Measurements from ENCODE around the gene HDGFL2.

The HDGFL2 gene

DNA sequence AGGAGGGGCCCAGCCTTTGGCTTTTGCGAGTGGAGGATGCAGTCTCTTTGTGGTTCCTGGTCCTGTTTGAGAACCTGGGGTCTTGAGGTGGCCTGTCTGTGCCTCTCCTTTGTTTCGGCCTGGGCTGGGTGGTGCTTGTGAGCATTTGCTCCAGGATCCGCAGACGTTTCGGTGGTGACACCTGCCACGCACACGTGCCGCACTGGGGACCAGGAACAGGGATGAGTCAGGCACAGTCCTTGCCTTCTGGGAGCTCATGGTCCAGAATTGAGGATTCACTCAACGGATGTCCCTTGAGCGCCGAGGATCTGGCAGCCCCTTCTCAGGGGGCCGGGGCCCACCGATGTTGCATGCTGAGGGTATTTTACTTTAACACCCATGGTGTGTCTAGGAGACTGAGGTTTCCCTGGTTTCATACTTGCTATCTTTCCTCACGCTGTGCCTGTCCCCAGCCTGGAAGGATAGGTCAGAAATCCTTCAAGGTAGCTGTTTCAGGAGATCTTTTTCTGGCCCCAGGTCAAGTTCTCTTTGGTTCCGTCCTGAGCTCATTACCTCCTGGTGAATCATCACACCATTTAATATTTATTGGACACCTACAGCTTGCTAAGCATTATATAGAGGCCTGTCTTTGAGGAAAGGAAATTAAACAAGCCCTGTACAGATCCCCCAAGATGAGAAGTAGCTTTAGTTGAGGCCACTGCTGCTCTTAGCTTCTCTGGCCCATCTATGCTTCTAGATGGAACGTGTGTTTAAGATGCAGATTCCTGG is 5.1 kb downstream of the HDGFL2 start:
- Histone ChIP-seq H3K4me3 (ENCODE audit: low read depth in 1 of 2, low read length in 2 of 2) (no peak overlapping the region), H3K27me3 (ENCODE audit: low read depth, low read length) (no peaks in the 10 kb centered on the region), H3K27ac (ENCODE audit: low read length) (no peak overlapping the region), H3K36me3 (ENCODE audit: control insufficient read depth in 1 of 2, insufficient read depth in 2 of 2, low read length in 2 of 2) (peaks cover 0 to 32% of the 10 kb centered on the region in 2 donors), H3K4me1 (ENCODE audit: control insufficient read depth in 1 of 2, insufficient read depth in 2 of 2, low read length in 2 of 2) (peaks cover 0 to 24% of the 10 kb centered on the region in 2 donors), H3K9me3 (ENCODE audit: control insufficient read depth in 1 of 2, low read length in 2 of 2) (no peaks in the 10 kb centered on the region)

DNA sequence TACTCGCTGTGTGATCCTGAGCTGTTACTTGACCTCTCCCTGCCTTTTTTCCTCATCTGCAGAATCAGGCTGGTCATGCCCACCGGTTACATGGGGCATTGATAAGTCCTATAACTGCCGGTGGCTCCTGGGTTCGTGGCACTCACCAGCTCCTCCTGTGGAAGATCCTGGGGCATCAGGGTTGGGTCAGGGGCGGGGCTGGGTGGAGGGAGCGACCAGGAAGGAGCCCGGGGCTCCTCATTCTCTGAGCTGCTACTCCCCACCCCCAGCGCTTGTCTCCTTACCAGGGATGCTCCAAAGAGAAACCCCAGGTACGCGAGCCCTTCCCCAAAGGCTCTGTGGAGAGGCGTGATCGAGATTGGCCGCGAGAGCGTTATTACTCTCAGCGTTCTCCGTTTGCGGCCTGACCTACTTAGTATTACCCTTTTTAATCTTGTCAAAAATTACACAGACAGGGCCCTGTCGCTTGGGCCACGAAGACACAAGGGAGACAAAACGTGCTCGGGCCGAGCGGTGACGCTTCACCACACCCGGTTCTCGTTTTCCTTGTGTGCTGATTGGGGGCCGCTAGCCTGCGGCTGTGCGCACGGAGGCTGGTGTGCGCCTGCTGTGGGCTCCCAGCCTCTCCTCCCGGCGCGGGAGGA is 10.7 kb downstream of the HDGFL2 start:
- no peaks in the 10 kb centered on the region for H3K4me1 ChIP-seq (ENCODE audit: control insufficient read depth in 1 of 2, insufficient read depth in 2 of 2, low read length in 2 of 2)
- H3K9me3 ChIP-seq (ENCODE audit: control insufficient read depth in 1 of 2, low read length in 2 of 2), result no peaks in the 10 kb centered on the region
- H3K36me3 ChIP-seq (ENCODE audit: control insufficient read depth in 1 of 2, insufficient read depth in 2 of 2, low read length in 2 of 2), result peaks cover 0 to 34% of the 10 kb centered on the region in 2 donors
- H3K4me3 ChIP-seq (ENCODE audit: low read depth in 1 of 2, low read length in 2 of 2), result no peak overlapping the region
- no peaks in the 10 kb centered on the region for H3K27me3 ChIP-seq (ENCODE audit: low read depth, low read length)
- no peak overlapping the region for H3K27ac ChIP-seq (ENCODE audit: low read length)

DNA sequence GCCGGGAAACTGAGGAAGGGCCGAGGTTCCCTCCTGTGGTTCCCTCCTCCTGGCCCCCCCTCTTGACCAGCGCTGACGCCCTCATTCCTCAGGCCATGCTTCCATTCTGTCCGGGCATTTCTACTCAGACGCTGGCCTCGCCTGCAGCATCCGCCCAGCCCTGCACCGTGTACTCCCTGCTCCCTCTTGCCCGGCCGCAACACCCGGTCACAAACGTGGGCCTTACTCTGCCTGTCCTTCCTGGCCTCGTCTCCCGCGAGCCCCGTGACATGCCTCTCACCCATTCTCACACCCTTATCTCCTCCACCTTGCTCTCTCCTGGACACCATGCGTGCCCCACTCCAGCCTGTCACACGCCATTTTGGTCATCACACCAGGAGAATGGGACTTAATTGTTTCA is 11.3 kb downstream of the HDGFL2 start:
- Histone ChIP-seq H3K4me1 (ENCODE audit: control insufficient read depth in 1 of 2, insufficient read depth in 2 of 2, low read length in 2 of 2) (no peaks in the 10 kb centered on the region), H3K36me3 (ENCODE audit: control insufficient read depth in 1 of 2, insufficient read depth in 2 of 2, low read length in 2 of 2) (peaks cover 0 to 34% of the 10 kb centered on the region in 2 donors), H3K27ac (ENCODE audit: low read length) (no peak overlapping the region), H3K9me3 (ENCODE audit: control insufficient read depth in 1 of 2, low read length in 2 of 2) (no peaks in the 10 kb centered on the region), H3K4me3 (ENCODE audit: low read depth in 1 of 2, low read length in 2 of 2) (no peak overlapping the region), H3K27me3 (ENCODE audit: low read depth, low read length) (no peaks in the 10 kb centered on the region)

DNA sequence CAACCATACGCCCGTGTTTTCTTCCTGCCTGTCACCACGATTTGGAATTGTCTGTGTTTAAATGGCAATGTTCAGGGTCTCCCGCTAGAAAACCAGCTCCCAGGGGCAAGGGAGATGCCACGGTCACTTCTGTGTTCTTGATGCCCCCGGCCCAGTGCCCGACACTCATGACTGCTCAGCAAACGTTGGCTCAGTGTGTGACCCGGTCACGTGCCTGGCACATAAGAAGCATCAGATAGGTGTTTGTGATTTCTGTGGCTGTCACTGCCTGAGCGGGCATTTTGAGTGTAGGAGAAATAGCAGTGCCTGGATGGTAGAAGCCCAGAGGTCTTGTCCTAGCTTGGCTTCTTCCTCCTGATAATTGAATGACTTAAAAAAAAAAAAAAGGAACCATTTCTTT is 15.5 kb downstream of the HDGFL2 start:
- peaks cover 14 to 52% of the 10 kb centered on the region in 2 donors for H3K36me3 ChIP-seq (ENCODE audit: control insufficient read depth in 1 of 2, insufficient read depth in 2 of 2, low read length in 2 of 2)
- no peak overlapping the region for H3K4me3 ChIP-seq (ENCODE audit: low read depth in 1 of 2, low read length in 2 of 2)
- H3K27me3 ChIP-seq (ENCODE audit: low read depth, low read length), result no peaks in the 10 kb centered on the region
- no peak overlapping the region for H3K27ac ChIP-seq (ENCODE audit: low read length)
- no peaks in the 10 kb centered on the region for H3K4me1 ChIP-seq (ENCODE audit: control insufficient read depth in 1 of 2, insufficient read depth in 2 of 2, low read length in 2 of 2)
- no peaks in the 10 kb centered on the region for H3K9me3 ChIP-seq (ENCODE audit: control insufficient read depth in 1 of 2, low read length in 2 of 2)

DNA sequence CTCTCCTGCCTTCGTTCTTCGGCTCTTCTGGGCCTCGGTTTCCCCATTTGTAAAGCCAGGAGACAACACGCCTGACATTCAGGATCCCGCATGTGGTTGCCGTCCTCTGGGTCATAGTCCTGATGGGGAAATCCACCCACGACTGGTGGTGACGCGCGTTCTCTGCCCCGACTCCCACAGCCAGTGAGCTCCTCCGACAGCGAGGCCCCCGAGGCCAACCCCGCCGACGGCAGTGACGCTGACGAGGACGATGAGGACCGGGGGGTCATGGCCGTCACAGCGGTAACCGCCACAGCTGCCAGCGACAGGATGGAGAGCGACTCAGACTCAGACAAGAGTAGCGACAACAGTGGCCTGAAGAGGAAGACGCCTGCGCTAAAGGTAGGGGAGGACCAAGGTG is 16.4 kb downstream of the HDGFL2 start:
- Histone ChIP-seq H3K9me3 (ENCODE audit: control insufficient read depth in 1 of 2, low read length in 2 of 2) (no peaks in the 10 kb centered on the region), H3K4me3 (ENCODE audit: low read depth in 1 of 2, low read length in 2 of 2) (no peak overlapping the region), H3K4me1 (ENCODE audit: control insufficient read depth in 1 of 2, insufficient read depth in 2 of 2, low read length in 2 of 2) (no peaks in the 10 kb centered on the region), H3K27me3 (ENCODE audit: low read depth, low read length) (no peaks in the 10 kb centered on the region), H3K27ac (ENCODE audit: low read length) (no peak overlapping the region), H3K36me3 (ENCODE audit: control insufficient read depth in 1 of 2, insufficient read depth in 2 of 2, low read length in 2 of 2) (peaks cover 14 to 47% of the 10 kb centered on the region in 2 donors)

DNA sequence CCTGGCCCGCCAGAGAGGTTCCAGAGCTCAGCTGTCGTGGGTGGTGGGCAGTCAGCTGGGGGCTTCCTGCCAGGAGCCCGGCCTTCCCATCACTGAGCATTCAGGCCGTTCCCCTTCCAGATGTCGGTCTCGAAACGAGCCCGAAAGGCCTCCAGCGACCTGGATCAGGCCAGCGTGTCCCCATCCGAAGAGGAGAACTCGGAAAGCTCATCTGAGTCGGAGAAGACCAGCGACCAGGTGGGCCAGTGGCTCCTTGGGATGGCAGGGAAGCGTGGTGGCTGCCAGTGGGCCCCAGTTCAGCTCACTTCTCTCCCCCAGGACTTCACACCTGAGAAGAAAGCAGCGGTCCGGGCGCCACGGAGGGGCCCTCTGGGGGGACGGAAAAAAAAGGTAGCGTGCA is 19.3 kb downstream of the HDGFL2 start:
- peaks cover 14 to 69% of the 10 kb centered on the region in 2 donors for H3K36me3 ChIP-seq (ENCODE audit: control insufficient read depth in 1 of 2, insufficient read depth in 2 of 2, low read length in 2 of 2)
- no peak overlapping the region for H3K27ac ChIP-seq (ENCODE audit: low read length)
- no peaks in the 10 kb centered on the region for H3K27me3 ChIP-seq (ENCODE audit: low read depth, low read length)
- no peaks in the 10 kb centered on the region for H3K4me1 ChIP-seq (ENCODE audit: control insufficient read depth in 1 of 2, insufficient read depth in 2 of 2, low read length in 2 of 2)
- no peak overlapping the region for H3K4me3 ChIP-seq (ENCODE audit: low read depth in 1 of 2, low read length in 2 of 2)
- no peaks in the 10 kb centered on the region for H3K9me3 ChIP-seq (ENCODE audit: control insufficient read depth in 1 of 2, low read length in 2 of 2)

DNA sequence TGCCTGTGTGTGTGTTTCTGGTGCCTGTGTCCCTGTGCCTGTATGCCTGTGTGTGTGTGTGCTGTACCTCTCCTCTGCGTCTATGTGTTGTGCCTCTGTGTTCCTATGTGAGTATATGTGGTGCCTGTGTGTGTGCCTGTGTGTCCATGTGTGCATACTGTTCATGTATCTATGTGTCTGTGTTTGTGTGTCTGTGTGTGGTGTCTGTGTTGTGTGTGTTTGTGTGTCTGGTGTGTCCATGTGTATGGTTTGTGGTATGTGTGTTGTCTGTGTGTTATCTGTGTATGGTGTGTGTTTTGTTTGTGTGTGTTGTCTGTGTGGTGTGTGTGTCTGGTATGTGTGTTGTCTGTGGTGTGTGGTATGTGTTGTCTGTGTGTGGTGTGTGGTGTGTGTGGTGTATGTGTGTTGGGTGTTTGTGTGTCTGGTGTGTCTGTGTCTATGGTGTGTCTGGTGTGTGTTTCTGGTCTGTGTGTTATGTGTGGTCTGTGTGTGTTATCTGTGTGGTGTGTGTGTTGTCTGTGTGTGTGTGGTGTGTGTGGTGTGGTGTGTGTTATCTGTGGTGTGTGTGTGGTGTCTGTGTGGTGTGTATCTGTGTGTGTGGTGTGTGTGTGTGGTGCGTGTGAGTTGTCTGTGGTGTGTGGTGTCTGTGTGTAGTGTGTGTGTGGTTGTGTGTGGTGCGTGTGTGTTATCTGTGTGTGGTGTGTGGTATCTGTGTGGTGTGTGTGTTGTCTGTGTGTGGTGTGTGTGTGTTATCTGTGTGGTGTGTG is 20.4 kb downstream of the HDGFL2 start:
- H3K4me3 ChIP-seq (ENCODE audit: low read depth in 1 of 2, low read length in 2 of 2), result no peak overlapping the region
- no peaks in the 10 kb centered on the region for H3K9me3 ChIP-seq (ENCODE audit: control insufficient read depth in 1 of 2, low read length in 2 of 2)
- H3K27ac ChIP-seq (ENCODE audit: low read length), result no peak overlapping the region
- H3K27me3 ChIP-seq (ENCODE audit: low read depth, low read length), result no peaks in the 10 kb centered on the region
- H3K4me1 ChIP-seq (ENCODE audit: control insufficient read depth in 1 of 2, insufficient read depth in 2 of 2, low read length in 2 of 2), result no peaks in the 10 kb centered on the region
- peaks cover 14 to 70% of the 10 kb centered on the region in 2 donors for H3K36me3 ChIP-seq (ENCODE audit: control insufficient read depth in 1 of 2, insufficient read depth in 2 of 2, low read length in 2 of 2)

DNA sequence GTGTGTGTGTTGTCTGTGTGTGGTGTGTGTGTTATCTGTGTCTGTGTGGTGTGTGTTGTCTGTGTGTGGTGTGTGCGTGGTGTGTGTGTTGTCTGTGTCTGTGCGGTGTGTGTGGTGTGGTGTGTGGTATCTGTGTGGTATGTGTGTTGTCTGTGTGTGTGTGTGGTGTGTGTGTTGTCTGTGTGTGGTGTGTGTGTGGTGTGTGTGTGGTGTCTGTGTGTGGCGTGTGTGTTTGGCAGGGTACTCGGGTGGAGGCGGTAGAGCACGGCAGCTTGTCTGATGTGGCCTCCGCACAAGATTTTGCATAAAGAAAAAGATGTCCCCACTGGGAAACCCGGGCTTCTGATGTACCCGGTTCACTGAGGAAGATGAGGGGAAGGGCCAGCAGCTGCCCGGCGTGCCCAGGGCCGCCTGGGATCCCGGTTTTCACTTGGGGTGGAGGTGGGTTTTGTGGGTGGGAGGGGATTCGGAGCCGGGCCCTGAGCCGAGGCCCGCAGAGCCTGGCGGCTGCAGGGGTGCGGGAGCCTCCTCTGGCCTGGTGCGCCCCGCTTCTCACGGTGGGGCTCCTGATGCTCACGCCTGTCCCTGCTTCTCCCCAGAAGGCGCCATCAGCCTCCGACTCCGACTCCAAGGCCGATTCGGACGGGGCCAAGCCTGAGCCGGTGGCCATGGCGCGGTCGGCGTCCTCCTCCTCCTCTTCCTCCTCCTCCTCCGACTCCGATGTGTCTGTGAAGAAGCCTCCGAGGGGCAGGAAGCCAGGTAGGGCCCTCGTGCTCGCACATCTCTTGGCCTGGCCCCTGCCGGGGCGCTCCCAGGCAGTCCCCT is 21.2 kb downstream of the HDGFL2 start:
- H3K36me3 ChIP-seq (ENCODE audit: control insufficient read depth in 1 of 2, insufficient read depth in 2 of 2, low read length in 2 of 2), result peaks cover 14 to 74% of the 10 kb centered on the region in 2 donors
- no peak overlapping the region for H3K4me3 ChIP-seq (ENCODE audit: low read depth in 1 of 2, low read length in 2 of 2)
- no peaks in the 10 kb centered on the region for H3K27me3 ChIP-seq (ENCODE audit: low read depth, low read length)

DNA sequence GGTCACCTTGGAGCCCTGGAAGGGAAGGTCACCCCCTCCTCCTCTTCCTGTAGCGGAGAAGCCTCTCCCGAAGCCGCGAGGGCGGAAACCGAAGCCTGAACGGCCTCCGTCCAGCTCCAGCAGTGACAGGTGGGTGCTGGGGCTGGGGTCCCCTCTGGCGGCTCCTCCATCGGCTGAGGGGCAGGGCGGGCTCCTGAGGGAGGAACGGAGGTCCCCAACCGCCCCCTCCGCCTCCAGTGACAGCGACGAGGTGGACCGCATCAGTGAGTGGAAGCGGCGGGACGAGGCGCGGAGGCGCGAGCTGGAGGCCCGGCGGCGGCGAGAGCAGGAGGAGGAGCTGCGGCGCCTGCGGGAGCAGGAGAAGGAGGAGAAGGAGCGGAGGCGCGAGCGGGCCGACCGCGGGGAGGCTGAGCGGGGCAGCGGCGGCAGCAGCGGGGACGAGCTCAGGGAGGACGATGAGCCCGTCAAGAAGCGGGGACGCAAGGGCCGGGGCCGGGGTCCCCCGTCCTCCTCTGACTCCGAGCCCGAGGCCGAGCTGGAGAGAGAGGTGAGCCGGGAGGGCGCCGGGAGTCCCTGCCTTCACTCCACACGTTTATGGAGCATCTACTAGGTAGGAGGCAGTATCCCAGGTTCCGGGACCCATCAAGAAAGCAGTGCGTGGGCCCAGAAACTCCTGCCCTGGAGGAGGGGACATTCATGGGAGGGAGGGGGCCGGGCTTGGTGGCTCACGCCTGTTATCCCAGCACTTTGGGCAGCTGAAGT is 22.0 kb downstream of the HDGFL2 start:
- no peak overlapping the region for H3K4me3 ChIP-seq (ENCODE audit: low read depth in 1 of 2, low read length in 2 of 2)
- no peak overlapping the region for H3K27ac ChIP-seq (ENCODE audit: low read length)
- H3K27me3 ChIP-seq (ENCODE audit: low read depth, low read length), result no peaks in the 10 kb centered on the region
- H3K9me3 ChIP-seq (ENCODE audit: control insufficient read depth in 1 of 2, low read length in 2 of 2), result no peaks in the 10 kb centered on the region
- H3K36me3 ChIP-seq (ENCODE audit: control insufficient read depth in 1 of 2, insufficient read depth in 2 of 2, low read length in 2 of 2), result peaks cover 14 to 72% of the 10 kb centered on the region in 2 donors
- no peaks in the 10 kb centered on the region for H3K4me1 ChIP-seq (ENCODE audit: control insufficient read depth in 1 of 2, insufficient read depth in 2 of 2, low read length in 2 of 2)

More for the DNA sequence above, 21.2 kb downstream of the HDGFL2 start:
- Histone ChIP-seq H3K4me1 (ENCODE audit: control insufficient read depth in 1 of 2, insufficient read depth in 2 of 2, low read length in 2 of 2) (no peaks in the 10 kb centered on the region), H3K9me3 (ENCODE audit: control insufficient read depth in 1 of 2, low read length in 2 of 2) (no peaks in the 10 kb centered on the region), H3K27ac (ENCODE audit: low read length) (no peak overlapping the region)

DNA sequence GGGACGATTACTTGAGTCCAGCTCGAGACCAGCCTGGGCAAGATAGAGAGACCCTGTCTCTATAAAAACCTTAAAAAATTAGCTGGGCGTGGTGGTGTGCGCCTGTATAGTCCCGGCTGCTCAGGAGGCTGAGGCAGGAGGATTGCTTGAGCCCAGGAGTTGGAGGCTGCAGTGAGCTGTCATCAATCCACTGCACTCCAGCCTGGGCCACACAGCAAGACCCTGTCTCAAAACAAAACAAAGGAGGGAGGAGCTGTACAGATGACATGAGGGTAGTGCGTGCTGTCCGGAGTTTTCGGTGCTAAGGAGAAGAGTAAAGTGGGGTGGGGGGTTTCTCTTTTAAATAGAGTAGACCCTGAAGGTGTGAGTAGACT is 22.6 kb downstream of the HDGFL2 start:
- H3K4me3 ChIP-seq (ENCODE audit: low read depth in 1 of 2, low read length in 2 of 2), result no peak overlapping the region
- no peaks in the 10 kb centered on the region for H3K27me3 ChIP-seq (ENCODE audit: low read depth, low read length)
- H3K36me3 ChIP-seq (ENCODE audit: control insufficient read depth in 1 of 2, insufficient read depth in 2 of 2, low read length in 2 of 2), result peaks cover 12 to 67% of the 10 kb centered on the region in 2 donors
- no peak overlapping the region for H3K27ac ChIP-seq (ENCODE audit: low read length)
- H3K4me1 ChIP-seq (ENCODE audit: control insufficient read depth in 1 of 2, insufficient read depth in 2 of 2, low read length in 2 of 2), result no peaks in the 10 kb centered on the region
- no peaks in the 10 kb centered on the region for H3K9me3 ChIP-seq (ENCODE audit: control insufficient read depth in 1 of 2, low read length in 2 of 2)

Measured in muscle layer of duodenum (tissue), 2 donors.